GM12891 (cell line): Measurements from ENCODE around the gene TOP1.

Experiments
- DNase-seq: peaks from one replicate; pipeline ENCODE4 v3.0.0; 2011; ENCODE audit warnings: low spot score; ENCODE audit not compliant: insufficient read length
- FAIRE-seq: peaks from 2 replicates; lab custom pipeline; 2011; peaks lifted over from hg19 to GRCh38; lab: Jason Lieb, UNC
- PAX5 ChIP-seq: IDR thresholded peaks from 2 replicates; pipeline ENCODE4 v1.6.1; 2011; ENCODE audit warnings: low read length, moderate library complexity, mild to moderate bottlenecking; ENCODE audit not compliant: insufficient read depth, severe bottlenecking
- POLR2A ChIP-seq: IDR thresholded peaks from 2 replicates; pipeline ENCODE4 v1.6.1; 2011; ENCODE audit warnings: low read depth, low read length, control low read depth
- POLR2AphosphoS5 ChIP-seq: IDR thresholded peaks from 2 replicates; pipeline ENCODE4 v1.6.1; 2011; ENCODE audit warnings: low read depth, low read length, control low read depth
- POU2F2 ChIP-seq: IDR thresholded peaks from 2 replicates; pipeline ENCODE4 v1.6.1; 2011; ENCODE audit warnings: low read depth, mild to moderate bottlenecking, control low read depth, low read length, moderate library complexity
- SPI1 ChIP-seq: IDR thresholded peaks from 2 replicates; pipeline ENCODE4 v1.6.1; 2011; ENCODE audit warnings: low read depth, low read length, control low read depth
- TAF1 ChIP-seq: IDR thresholded peaks from 2 replicates; pipeline ENCODE4 v1.6.1; 2011; ENCODE audit warnings: low read depth, low read length, control low read depth

Gene TOP1

DNA sequence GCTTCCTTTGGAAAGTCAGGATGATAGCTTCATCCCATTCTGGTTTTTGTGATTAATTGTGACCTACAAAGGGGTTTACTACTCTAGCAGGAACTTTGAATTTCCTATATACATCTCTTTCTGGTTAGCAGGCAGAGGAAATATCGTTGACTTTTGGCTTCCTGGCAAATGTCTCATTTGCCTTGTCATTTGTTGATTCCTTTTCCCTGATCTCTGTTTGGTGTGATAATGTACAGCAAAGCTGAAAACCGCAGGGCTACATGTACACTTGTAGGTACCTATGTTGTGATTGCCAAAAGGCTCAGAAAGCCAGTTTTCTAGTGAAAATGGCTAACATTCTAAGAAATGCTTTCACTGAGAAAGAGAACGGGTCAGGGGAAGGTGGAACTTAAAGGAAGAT lies 44.3 kb downstream of the TOP1 start:
- FAIRE-seq (no peak), DNase-seq (no peak)
- TF ChIP-seq POLR2A: no peak
- TF ChIP-seq PAX5: no peak
- no peak for TF ChIP-seq POLR2AphosphoS5
- TF ChIP-seq TAF1: no peak
- TF ChIP-seq SPI1: no peak
- TF ChIP-seq POU2F2: no peak

DNA sequence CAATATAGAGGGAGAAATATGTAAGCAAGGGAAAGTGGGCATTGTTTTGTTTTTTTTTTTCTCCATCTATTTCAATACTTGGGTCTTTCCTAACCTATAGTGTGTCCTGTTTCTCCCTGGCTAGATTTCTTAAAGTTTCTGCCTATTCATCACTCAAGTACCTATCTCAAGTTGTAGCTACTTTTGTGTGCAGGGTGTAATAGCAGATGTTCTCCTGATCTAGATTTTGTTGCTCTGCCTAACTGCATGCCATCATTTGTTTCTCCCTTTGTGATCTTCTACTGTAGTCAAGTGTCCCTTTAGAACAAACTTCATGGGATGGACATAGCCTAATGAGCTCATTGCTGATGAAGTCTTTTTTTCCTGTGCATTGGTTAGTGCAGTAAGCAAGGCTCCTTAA lies 45.8 kb downstream of the TOP1 start:
- TF ChIP-seq SPI1: no peak
- no peak for TF ChIP-seq POLR2AphosphoS5
- no peak for TF ChIP-seq TAF1
- no peak for TF ChIP-seq POLR2A
- no peak for TF ChIP-seq PAX5
- TF ChIP-seq POU2F2: no peak
- FAIRE-seq (no peak), DNase-seq (no peak)

DNA sequence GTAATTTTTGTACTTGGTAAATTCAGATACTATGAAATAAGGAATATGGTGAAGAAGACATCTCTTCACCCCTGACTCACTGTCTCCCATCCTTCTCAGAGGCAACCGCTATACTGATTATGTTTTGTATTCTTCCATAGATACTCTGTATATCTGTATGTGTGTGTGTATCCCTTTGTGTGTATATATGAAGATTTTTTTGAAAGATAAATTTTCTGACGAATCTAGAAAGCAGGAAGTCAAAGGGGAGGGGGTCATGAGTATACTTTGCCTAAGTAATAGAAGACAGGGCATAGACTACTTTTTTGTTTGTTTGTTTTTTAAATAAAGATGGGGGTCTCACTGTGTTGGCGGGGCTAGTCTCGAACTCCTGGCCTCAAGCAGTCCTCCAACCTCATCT lies 48.2 kb downstream of the TOP1 start:
- no peak for FAIRE-seq
- TF ChIP-seq PAX5 (no peak), POLR2AphosphoS5 (no peak), SPI1 (no peak), TAF1 (no peak), POLR2A (no peak), POU2F2 (no peak)
- no peak for DNase-seq

DNA sequence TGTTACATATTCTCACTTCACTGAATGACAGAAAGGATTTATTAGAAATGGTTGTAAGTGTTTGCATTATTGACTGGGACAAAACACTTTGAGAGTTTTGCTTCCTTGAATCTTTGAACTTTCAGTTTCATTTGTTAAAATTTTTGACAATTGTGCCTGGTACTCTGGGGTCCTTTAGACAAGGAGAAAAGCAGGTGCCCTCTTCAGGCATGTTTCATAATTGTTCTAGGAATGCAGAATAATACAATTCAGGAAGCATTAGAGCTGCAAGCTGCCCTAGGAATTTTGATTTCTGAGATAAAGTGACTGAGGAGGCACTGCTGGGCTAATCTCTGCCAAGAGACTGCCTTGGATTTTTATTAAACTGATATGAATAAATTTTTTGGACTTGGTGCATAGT lies 49.7 kb downstream of the TOP1 start:
- TF ChIP-seq POU2F2 (no peak), TAF1 (no peak), POLR2A (no peak), PAX5 (no peak), POLR2AphosphoS5 (no peak), SPI1 (no peak)
- DNase-seq (no peak), FAIRE-seq (no peak)

DNA sequence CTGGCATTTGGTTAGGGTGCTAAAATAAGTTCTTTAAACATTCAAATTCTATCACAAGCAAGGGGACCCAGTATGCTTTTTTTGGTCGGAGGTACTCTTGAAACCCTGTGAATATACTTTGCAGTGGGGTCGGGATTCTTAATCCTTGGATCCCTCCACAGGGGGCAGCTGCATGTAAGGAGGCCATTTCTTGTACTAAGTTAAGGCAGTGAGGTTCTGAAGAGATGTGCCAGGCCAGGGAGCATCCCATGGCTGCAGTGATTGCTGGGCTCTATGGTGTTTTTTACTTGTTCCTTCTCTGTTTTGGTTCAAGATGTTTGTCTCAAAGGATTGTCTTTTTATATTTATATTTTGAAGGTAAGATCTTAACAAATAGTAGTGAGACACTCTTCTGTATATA lies 50.4 kb downstream of the TOP1 start:
- FAIRE-seq: no peak
- no peak for DNase-seq
- TF ChIP-seq TAF1: no peak
- no peak for TF ChIP-seq POU2F2
- no peak for TF ChIP-seq SPI1
- TF ChIP-seq PAX5: no peak
- TF ChIP-seq POLR2AphosphoS5: no peak
- TF ChIP-seq POLR2A: no peak

DNA sequence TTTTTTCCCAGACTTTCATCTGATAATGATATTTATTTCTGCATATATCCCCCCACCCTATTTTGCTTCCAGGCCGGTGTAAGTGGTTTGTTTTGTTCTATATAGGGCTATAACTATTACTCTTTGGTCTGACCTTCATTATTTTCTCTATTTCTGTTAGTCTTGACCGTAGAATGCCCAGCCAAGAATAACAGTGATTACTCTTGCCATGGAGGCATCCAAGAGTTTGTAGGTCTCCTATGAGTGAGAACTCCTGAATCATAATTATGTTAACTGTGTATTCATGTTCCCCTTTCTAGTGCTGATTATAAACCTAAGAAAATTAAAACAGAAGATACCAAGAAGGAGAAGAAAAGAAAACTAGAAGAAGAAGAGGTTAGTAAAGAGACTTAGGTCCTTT lies 52.2 kb downstream of the TOP1 start:
- no peak for DNase-seq
- no peak for FAIRE-seq
- TF ChIP-seq PAX5 (no peak), POLR2A (no peak), TAF1 (no peak)

DNA sequence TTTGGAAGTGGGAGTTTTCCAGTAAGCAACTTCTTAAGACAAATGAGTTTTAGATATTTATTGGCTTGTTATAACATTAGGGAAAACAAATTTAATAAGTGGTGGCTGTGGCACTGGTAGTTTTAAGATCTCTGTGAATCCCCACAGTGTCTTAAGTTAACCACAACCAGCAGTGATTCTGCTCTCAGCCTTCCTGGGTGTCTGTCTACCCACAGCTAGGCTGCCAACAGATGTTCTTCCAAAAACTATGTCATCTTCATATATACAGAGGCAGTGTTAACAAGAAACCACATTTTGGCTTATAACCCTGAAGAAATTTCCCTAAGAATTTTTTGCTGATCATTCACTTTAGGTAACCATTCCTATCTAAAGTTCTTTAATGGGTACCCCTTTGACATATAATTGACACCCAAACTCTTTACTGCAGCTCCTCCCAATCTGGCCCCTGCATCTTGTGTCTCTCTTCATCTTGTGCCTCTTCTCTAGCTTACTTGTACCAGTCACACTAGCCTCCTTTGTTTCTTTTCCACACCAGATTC lies 52.7 kb downstream of the TOP1 start:
- TF ChIP-seq POU2F2 (no peak), POLR2AphosphoS5 (no peak), TAF1 (no peak), POLR2A (no peak), SPI1 (no peak), PAX5 (no peak)
- FAIRE-seq (no peak), DNase-seq (no peak)

DNA sequence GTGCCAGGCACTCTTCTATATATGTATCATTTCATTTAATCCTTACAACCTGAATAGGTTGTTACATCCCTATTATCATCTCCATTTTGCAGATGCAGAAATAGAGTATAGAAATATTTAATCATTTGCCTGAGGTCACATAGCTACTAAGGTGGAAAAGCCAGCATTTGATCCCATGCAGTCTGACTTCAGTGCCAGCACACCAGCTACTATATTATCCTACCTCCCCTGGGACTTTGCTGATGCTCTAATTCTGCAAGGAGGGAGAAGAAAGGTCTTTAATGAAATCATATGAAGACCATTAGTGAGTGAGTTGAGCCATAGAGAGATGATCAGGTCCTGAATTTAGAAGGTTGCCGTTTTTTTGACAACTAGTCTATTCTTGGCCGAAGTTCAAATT lies 53.7 kb downstream of the TOP1 start:
- TF ChIP-seq POLR2A (no peak), POLR2AphosphoS5 (no peak), PAX5 (no peak), TAF1 (no peak), POU2F2 (no peak), SPI1 (no peak)
- FAIRE-seq (no peak), DNase-seq (no peak)

DNA sequence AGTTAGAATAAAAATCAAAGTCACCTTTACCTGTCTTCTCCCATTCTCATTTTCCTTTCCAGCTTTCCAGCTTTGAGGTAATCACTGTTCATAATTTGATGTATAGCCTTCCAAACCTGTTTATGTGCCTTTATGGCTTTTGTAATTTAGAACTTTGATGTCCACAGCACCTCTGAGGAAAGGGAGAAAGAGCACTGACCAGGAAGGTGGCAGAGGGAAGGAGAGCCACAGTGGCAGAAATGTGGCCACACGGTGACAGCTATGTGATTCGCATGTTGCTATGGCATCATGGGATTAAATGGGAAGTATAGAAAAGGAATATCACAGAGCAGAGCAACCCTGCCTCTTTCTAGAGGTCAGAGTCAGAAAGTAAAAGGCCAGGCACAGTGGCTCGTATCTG lies 57.0 kb downstream of the TOP1 start:
- TF ChIP-seq SPI1: no peak
- no peak for TF ChIP-seq POLR2A
- no peak for TF ChIP-seq TAF1
- TF ChIP-seq POU2F2: no peak
- no peak for TF ChIP-seq PAX5
- no peak for TF ChIP-seq POLR2AphosphoS5
- DNase-seq: no peak
- FAIRE-seq: no peak
